ENCODE data around the gene TBC1D23.

GRCh38 chr3:100288288-100288894 is 27.6 kb downstream of the TBC1D23 start:
- no peak for TF ChIP-seq CTCF (IDR thresholded peaks at IDR 0.05; ENCODE audit: insufficient read depth, low read depth, low read length)
- TF ChIP-seq EZH2 (IDR thresholded peaks at IDR 0.05; ENCODE audit: insufficient read depth, low read length): no peak

Measured in astrocyte (in vitro differentiated cells and primary cell).